ENCODE results near the gene SYNJ1. TPM values are rescaled to one million over a fixed set of nuclear protein-coding genes. Genes with fewer than 3 reads are reported as not detected.
"Not testable (repeated sequence)": the region's sequence is repeated elsewhere in the genome, so short reads cannot be mapped to it uniquely, and the experiment has no call there.

The SYNJ1 gene, protein sequence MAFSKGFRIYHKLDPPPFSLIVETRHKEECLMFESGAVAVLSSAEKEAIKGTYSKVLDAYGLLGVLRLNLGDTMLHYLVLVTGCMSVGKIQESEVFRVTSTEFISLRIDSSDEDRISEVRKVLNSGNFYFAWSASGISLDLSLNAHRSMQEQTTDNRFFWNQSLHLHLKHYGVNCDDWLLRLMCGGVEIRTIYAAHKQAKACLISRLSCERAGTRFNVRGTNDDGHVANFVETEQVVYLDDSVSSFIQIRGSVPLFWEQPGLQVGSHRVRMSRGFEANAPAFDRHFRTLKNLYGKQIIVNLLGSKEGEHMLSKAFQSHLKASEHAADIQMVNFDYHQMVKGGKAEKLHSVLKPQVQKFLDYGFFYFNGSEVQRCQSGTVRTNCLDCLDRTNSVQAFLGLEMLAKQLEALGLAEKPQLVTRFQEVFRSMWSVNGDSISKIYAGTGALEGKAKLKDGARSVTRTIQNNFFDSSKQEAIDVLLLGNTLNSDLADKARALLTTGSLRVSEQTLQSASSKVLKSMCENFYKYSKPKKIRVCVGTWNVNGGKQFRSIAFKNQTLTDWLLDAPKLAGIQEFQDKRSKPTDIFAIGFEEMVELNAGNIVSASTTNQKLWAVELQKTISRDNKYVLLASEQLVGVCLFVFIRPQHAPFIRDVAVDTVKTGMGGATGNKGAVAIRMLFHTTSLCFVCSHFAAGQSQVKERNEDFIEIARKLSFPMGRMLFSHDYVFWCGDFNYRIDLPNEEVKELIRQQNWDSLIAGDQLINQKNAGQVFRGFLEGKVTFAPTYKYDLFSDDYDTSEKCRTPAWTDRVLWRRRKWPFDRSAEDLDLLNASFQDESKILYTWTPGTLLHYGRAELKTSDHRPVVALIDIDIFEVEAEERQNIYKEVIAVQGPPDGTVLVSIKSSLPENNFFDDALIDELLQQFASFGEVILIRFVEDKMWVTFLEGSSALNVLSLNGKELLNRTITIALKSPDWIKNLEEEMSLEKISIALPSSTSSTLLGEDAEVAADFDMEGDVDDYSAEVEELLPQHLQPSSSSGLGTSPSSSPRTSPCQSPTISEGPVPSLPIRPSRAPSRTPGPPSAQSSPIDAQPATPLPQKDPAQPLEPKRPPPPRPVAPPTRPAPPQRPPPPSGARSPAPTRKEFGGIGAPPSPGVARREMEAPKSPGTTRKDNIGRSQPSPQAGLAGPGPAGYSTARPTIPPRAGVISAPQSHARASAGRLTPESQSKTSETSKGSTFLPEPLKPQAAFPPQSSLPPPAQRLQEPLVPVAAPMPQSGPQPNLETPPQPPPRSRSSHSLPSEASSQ (N-terminal part only)
- 10 to 100 TPM; 14.3 to 27.4 TPM for total RNA-seq
- polyA plus RNA-seq, result 10 to 100 TPM in 1 of 2 donors, 1 to 10 TPM in 1; 8.0 to 13.3 TPM
- long read RNA-seq, donor 1, partial matches to known transcripts, result 4 of 11 reads
- long read RNA-seq, donor 1, other reads (novel, unspliced or antisense), result 6 of 11 reads
- long read RNA-seq, donor 2, partial matches to known transcripts, result 3 of 6 reads
- long read RNA-seq, donor 2, other reads (novel, unspliced or antisense), result 3 of 6 reads

DNA sequence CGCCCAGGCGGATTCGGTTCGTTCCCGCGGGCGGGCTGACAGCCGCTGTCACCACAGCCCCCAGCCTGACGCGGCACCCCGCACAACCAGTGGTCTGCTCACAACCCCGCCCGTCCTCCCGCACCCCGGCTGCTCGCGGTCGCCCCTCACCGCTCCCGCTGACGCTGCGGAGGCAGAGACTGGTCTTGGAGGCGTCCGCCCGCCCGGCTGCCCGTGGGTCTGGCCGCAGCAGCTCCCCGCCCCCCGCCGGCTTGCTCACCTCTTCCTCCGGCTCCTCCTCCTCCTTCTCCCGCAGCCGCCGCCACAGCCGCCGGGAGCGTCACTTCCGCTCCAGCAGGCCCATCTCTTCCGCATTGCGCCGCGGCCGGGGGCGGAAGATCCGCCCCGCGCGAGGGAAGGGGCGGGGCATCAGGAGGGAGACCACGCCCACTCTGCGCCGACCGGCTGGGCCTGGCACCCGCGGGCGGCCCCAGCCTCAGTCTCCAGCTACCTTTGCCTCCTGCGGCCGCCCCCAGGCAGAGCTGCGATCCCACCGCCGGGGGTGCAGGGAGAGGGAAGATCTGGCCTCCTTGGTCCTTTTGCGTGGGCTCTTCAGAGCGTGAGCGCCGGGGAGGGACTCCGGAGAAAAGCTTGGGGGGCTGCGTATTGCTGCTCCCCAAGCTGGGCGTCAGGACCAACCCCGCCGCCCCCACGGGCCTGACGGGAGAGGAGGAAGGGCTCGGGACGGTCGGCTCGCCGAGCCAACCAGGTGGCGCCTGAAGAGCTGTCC, at the start of gene SYNJ1:
Gene SYNJ1, minus strand, starts transcription at position 327 of the 769 bp plus-strand sequence. CDS start 1,118 bp downstream, outside the sequence.
- intact Hi-C loops (cut with DNase I), result loop anchor here (1.0 to 5.0 kb wide), 2 partner anchors 39 to 44 kb away; no protein-coding TSS in a partner anchor
- DNase-seq (peak; percentile 98 to 99), ATAC-seq (ENCODE audit: low FRiP score) (peak; percentile 99)
- Histone ChIP-seq H3K9me3 (ENCODE audit: control insufficient read depth, low read length) (no peaks in the 10 kb centered on the region), H3K4me3 (ENCODE audit: low read length in 2 of 2) (peak within 1 kb of the TSS; percentile 64 to 93), H3K36me3 (ENCODE audit: control insufficient read depth in 1 of 2, insufficient read depth in 2 of 2, low read length in 1 of 2) (no peaks in the 10 kb centered on the region), H3K27ac (ENCODE audit: low read depth in 1 of 2, low read length in 2 of 2) (peak within 1 kb of the TSS; percentile 85 to 87), H3K4me1 (ENCODE audit: control insufficient read depth in 1 of 2, insufficient read depth in 2 of 2, low read length in 2 of 2) (peaks cover 2 to 5% of the 10 kb centered on the region in 2 donors), H3K27me3 (ENCODE audit: control insufficient read depth in 1 of 2, insufficient read depth in 2 of 2, low read length in 1 of 2) (no peaks in the 10 kb centered on the region)
- 0 to 1% methylated on average over 65 to 79 of the region's 79 CpGs for WGBS, 2 donors

DNA sequence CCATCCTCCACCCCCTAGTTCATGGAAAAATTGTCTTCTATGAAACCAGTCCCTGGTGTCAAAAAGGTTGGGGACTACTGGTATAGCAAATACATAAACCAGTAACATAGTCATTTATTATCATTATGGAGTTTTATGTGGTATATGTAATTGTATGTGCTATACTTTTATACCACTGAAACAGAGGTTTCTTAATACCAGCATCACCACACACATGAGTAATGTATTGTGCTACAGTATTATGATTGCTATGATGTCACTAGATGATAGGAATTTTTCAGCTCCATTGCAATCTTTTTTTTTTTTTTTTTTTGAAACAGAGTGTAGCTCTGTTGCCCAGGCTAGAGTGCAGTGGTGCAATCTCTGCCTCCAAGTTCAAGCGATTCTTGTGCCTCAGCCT, 49.5 kb upstream of the SYNJ1 start:
- WGBS, 2 donors, result 88 to 100% methylated on average over 1 of the region's 1 CpG
- ATAC-seq (ENCODE audit: low FRiP score), result no peak
- H3K27ac ChIP-seq (ENCODE audit: low read depth in 1 of 2, low read length in 2 of 2), result no peak overlapping the region
- no peak overlapping the region for H3K4me3 ChIP-seq (ENCODE audit: low read length in 2 of 2)
- H3K9me3 ChIP-seq (ENCODE audit: control insufficient read depth, low read length), result no peaks in the 10 kb centered on the region
- DNase-seq, result no peak
- H3K4me1 ChIP-seq (ENCODE audit: control insufficient read depth in 1 of 2, insufficient read depth in 2 of 2, low read length in 2 of 2), result no peaks in the 10 kb centered on the region
- H3K27me3 ChIP-seq (ENCODE audit: control insufficient read depth in 1 of 2, insufficient read depth in 2 of 2, low read length in 1 of 2), result no peaks in the 10 kb centered on the region
- intact Hi-C loops (cut with DNase I), result no loop called here
- H3K36me3 ChIP-seq (ENCODE audit: control insufficient read depth in 1 of 2, insufficient read depth in 2 of 2, low read length in 1 of 2), result no peaks in the 10 kb centered on the region

DNA sequence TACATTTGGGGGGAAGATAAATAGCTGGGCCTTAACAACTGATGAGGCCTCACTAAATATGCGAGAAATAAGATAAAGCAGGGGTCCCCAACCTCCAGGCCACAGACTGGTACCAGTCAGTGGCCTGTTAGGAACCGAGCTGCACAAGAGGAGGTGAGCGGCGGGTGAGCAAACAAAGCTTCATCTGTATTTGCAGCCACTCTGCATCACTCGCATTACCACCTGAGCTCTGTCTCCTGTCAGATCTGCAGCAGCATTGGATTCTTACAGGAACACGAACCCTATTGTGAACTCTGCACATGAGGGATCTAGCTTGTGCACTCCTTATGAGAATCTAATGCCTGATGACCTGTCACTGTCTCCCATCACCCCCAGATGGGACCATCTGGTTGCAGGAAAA, 48.9 kb upstream of the SYNJ1 start:
- Histone ChIP-seq H3K4me1 (ENCODE audit: control insufficient read depth in 1 of 2, insufficient read depth in 2 of 2, low read length in 2 of 2) (no peaks in the 10 kb centered on the region), H3K4me3 (ENCODE audit: low read length in 2 of 2) (no peak overlapping the region), H3K36me3 (ENCODE audit: control insufficient read depth in 1 of 2, insufficient read depth in 2 of 2, low read length in 1 of 2) (no peaks in the 10 kb centered on the region), H3K9me3 (ENCODE audit: control insufficient read depth, low read length) (no peaks in the 10 kb centered on the region), H3K27ac (ENCODE audit: low read depth in 1 of 2, low read length in 2 of 2) (no peak overlapping the region), H3K27me3 (ENCODE audit: control insufficient read depth in 1 of 2, insufficient read depth in 2 of 2, low read length in 1 of 2) (no peaks in the 10 kb centered on the region)
- WGBS, 2 donors, result 87 to 94% methylated on average over 6 of the region's 6 CpGs
- DNase-seq, result no peak
- intact Hi-C loops (cut with DNase I), result no loop called here
- no peak for ATAC-seq (ENCODE audit: low FRiP score)

DNA sequence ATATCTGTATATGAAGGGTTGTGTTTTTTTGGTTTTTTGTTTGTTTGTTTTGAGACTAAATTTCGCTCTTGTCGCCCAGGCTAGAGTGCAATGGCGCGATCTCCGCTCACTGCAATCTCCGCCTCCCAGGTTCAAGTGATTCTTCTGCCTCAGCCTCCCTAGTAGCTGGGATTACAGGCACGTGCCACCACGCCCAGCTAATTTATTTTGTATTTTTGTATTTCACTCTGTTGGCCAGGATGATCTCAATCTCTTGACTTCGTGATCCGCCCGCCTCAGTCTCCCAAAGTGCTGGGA, 45.2 kb upstream of the SYNJ1 start:
- H3K36me3 ChIP-seq (ENCODE audit: control insufficient read depth in 1 of 2, insufficient read depth in 2 of 2, low read length in 1 of 2); ATAC-seq (ENCODE audit: low FRiP score); H3K4me3 ChIP-seq (ENCODE audit: low read length in 2 of 2); DNase-seq; H3K27me3 ChIP-seq (ENCODE audit: control insufficient read depth in 1 of 2, insufficient read depth in 2 of 2, low read length in 1 of 2); H3K9me3 ChIP-seq (ENCODE audit: control insufficient read depth, low read length); H3K27ac ChIP-seq (ENCODE audit: low read depth in 1 of 2, low read length in 2 of 2); H3K4me1 ChIP-seq (ENCODE audit: control insufficient read depth in 1 of 2, insufficient read depth in 2 of 2, low read length in 2 of 2): not testable (repeated sequence)
- intact Hi-C loops (cut with DNase I), result loop anchor here in 1 of 2 donors (5.0 kb wide), 1 partner anchor 49 kb away; no protein-coding TSS in a partner anchor
- WGBS, 2 donors, result 94 to 97% methylated on average over 11 of the region's 11 CpGs

DNA sequence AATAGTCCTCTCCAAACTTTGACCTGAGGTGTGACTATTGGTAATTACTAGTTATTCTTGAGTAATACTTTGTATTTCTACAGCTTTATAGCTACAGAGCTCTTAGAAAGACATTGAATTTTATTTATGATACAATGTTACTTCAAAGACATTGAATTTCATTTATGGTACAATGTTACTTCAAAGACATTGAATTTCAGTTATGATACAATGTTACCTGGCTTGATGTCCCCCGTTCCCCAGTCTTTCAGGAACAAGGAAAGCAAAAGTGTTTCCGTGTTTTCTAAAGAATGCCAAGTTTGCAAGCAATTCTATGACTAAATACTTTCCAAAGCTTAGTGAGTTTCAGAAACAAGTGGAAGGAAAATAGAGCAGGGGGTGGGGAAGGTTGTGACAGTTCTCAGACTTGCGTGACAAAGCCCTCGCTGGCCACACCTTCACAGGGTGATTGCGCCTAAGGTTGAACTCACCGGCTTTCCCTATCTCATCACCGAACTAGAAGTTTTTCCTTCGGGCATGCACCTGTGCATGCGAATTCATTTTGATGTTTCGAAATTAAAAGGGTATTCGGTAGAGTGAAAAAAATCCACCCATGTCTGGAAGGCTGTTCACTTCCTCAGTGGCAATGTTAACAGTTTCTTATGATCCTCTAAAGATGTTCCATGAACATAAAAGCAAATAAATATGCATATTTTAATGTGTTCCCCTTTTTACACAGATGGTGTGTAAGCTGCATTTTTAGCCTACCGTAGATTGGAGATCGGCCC, 44.7 kb upstream of the SYNJ1 start:
- DNase-seq (peak in 1 of 2 donors; percentile 48), ATAC-seq (ENCODE audit: low FRiP score) (no peak)
- peak overlapping the region; percentile 27 to 76 for H3K4me3 ChIP-seq (ENCODE audit: low read length in 2 of 2)
- peak overlapping the region in 1 of 2 donors; percentile 53 for H3K27ac ChIP-seq (ENCODE audit: low read depth in 1 of 2, low read length in 2 of 2)
- WGBS, 2 donors, result 23 to 27% methylated on average over 13 of the region's 13 CpGs
- intact Hi-C loops (cut with DNase I), result loop anchor here in 1 of 2 donors (1.0 to 5.0 kb wide), 2 partner anchors 44 to 50 kb away; partner anchors contain the start of gene SYNJ1
- H3K4me1 ChIP-seq (ENCODE audit: control insufficient read depth in 1 of 2, insufficient read depth in 2 of 2, low read length in 2 of 2), result no peaks in the 10 kb centered on the region
- H3K27me3 ChIP-seq (ENCODE audit: control insufficient read depth in 1 of 2, insufficient read depth in 2 of 2, low read length in 1 of 2), result no peaks in the 10 kb centered on the region
- no peaks in the 10 kb centered on the region for H3K36me3 ChIP-seq (ENCODE audit: control insufficient read depth in 1 of 2, insufficient read depth in 2 of 2, low read length in 1 of 2)
- H3K9me3 ChIP-seq (ENCODE audit: control insufficient read depth, low read length), result no peaks in the 10 kb centered on the region

DNA sequence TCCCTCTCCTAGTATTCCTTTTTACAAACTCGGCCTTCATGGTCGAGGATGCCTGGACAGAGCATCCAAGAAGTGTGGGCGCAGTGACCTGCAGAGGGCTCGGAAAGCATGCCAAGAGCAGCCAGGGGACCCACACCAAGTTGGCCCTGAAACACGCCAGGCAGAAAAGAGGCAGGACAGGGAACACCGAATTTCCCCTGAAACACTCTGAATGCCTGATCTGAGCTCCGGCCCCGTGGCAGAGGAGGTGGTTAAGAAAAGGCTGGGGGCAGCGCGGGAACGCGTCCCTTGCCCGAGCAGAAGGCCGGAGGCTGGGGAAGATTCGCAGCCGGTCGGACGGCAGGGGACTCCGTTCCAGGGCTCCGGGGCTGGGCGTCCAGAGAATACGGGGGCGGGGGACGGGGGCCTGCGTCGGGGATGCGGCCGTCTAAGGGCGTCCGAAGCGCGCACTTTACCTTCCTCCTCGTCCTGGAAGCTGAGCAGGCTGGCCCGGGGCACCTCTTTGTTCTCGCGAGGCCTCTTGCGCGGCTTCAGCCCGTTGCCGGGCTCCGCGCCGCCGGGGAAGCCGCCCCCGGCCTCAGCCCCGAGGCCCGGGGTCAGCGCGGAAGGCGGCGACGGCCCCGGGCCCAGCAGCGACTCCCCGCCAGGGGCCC, 43.2 kb upstream of the SYNJ1 start:
- intact Hi-C loops (cut with DNase I), result loop anchor here in 1 of 2 donors (5.0 kb wide), 1 partner anchor 51 kb away; no protein-coding TSS in a partner anchor
- WGBS, 2 donors, result 0% methylated on average over 52 to 56 of the region's 56 CpGs
- H3K36me3 ChIP-seq (ENCODE audit: control insufficient read depth in 1 of 2, insufficient read depth in 2 of 2, low read length in 1 of 2), result no peaks in the 10 kb centered on the region
- no peaks in the 10 kb centered on the region for H3K4me1 ChIP-seq (ENCODE audit: control insufficient read depth in 1 of 2, insufficient read depth in 2 of 2, low read length in 2 of 2)
- peak overlapping the region; percentile 52 to 99 for H3K4me3 ChIP-seq (ENCODE audit: low read length in 2 of 2)
- peak overlapping the region; percentile 32 to 91 for H3K27ac ChIP-seq (ENCODE audit: low read depth in 1 of 2, low read length in 2 of 2)
- no peaks in the 10 kb centered on the region for H3K27me3 ChIP-seq (ENCODE audit: control insufficient read depth in 1 of 2, insufficient read depth in 2 of 2, low read length in 1 of 2)
- ATAC-seq (ENCODE audit: low FRiP score) (peak; percentile 71), DNase-seq (peak; percentile 82 to 84)
- H3K9me3 ChIP-seq (ENCODE audit: control insufficient read depth, low read length), result no peaks in the 10 kb centered on the region

DNA sequence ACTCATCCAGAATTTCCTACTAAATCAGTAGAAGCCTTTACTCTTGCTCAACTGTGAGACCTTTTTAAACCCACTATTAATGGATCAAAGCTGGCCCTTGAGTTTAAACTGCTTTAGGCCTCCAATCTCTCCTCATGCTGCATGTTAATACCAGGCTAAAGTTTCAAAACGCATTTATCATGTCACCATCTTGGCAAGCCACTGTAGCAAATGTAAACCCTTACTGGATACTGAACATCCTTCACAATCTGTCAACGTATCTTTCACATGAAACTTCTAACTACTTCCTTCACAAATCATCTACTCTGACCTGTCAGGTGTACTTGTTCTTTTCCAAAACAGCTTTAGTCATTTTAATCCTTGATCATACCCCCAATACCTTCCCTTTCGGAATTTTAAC, 40.7 kb upstream of the SYNJ1 start:
- intact Hi-C loops (cut with DNase I), result loop anchor here in 1 of 2 donors (5.0 kb wide), 1 partner anchor 41 kb away; the partner anchor contains the start of gene SYNJ1
- Histone ChIP-seq H3K4me1 (ENCODE audit: control insufficient read depth in 1 of 2, insufficient read depth in 2 of 2, low read length in 2 of 2) (peaks cover 0 to 3% of the 10 kb centered on the region in 2 donors), H3K27me3 (ENCODE audit: control insufficient read depth in 1 of 2, insufficient read depth in 2 of 2, low read length in 1 of 2) (no peaks in the 10 kb centered on the region), H3K4me3 (ENCODE audit: low read length in 2 of 2) (no peak overlapping the region), H3K9me3 (ENCODE audit: control insufficient read depth, low read length) (no peaks in the 10 kb centered on the region), H3K36me3 (ENCODE audit: control insufficient read depth in 1 of 2, insufficient read depth in 2 of 2, low read length in 1 of 2) (peaks cover 0 to 1% of the 10 kb centered on the region in 2 donors), H3K27ac (ENCODE audit: low read depth in 1 of 2, low read length in 2 of 2) (no peak overlapping the region)
- DNase-seq, result no peak
- no peak for ATAC-seq (ENCODE audit: low FRiP score)
- WGBS, 2 donors, result 45 to 56% methylated on average over 3 of the region's 3 CpGs
